Esophagus squamous epithelium (tissue), 4 donors: ENCODE measurements around the gene CISD2.
"Not testable (repeated sequence)": the region's sequence is repeated elsewhere in the genome, so short reads cannot be mapped to it uniquely, and the experiment has no call there.

Source experiments
- POLR2A ChIP-seq, 4 donors: fragments of 450-650 bp; IDR thresholded peaks; one replicate each; pipeline ENCODE4 v1.6.1; 2017; ENCODE audit warnings: antibody characterized with exemption in 4 of 4, mild to moderate bottlenecking in 4 of 4, moderate library complexity in 3 of 4
- TF ChIP-seq, protein P1 (sequence below), 6 experiments: fragments of 450-650 bp in 4 of 6; fragments of 200-600 bp in 2 of 6; sonication (generic) in 2 of 6; IDR thresholded peaks; one replicate each; pipeline ENCODE4 v1.5.1; 2016 to 2019; ENCODE audit warnings: antibody characterized with exemption in 6 of 6, mild to moderate bottlenecking in 4 of 6, moderate library complexity in 4 of 6

DNA sequence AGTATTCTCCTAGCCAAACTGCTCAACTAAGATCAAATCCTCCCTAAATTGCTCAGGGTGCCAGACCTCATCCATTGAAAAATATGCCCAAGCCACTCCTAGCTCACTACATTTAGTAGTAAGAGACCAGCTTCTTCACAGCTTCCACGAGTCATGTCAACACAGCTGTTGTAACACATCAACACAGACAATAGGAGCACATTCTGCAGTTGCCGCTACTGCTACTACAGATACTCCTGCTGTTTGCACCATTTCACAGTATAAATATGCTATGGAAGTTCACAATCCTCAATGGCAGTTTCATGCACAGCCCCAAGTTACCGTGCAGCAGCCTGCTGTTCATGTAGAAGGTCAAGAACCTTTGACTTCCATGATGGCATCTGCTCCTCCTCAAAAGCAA lies 28.8 kb downstream of the CISD2 start:
- not testable (repeated sequence) for TF ChIP-seq POLR2A (IDR thresholded peaks at IDR 0.05)
- TF ChIP-seq, protein P1, sequence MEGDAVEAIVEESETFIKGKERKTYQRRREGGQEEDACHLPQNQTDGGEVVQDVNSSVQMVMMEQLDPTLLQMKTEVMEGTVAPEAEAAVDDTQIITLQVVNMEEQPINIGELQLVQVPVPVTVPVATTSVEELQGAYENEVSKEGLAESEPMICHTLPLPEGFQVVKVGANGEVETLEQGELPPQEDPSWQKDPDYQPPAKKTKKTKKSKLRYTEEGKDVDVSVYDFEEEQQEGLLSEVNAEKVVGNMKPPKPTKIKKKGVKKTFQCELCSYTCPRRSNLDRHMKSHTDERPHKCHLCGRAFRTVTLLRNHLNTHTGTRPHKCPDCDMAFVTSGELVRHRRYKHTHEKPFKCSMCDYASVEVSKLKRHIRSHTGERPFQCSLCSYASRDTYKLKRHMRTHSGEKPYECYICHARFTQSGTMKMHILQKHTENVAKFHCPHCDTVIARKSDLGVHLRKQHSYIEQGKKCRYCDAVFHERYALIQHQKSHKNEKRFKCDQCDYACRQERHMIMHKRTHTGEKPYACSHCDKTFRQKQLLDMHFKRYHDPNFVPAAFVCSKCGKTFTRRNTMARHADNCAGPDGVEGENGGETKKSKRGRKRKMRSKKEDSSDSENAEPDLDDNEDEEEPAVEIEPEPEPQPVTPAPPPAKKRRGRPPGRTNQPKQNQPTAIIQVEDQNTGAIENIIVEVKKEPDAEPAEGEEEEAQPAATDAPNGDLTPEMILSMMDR (IDR thresholded peaks at IDR 0.05): not testable (repeated sequence)
